K562 (cell line): Measurements from ENCODE around the gene IRS2. TPM values are rescaled to one million over a fixed set of nuclear protein-coding genes. Genes with fewer than 3 reads are reported as not detected.

ENCODE experiments used
- ATAC-seq: fragments of 200-7000 bp; cut with Tn5 transposase; 3 replicates; pipeline ENCODE4 v1.9.1; 2020; ENCODE audit warnings: moderate library complexity
- BruUV-seq: library from RNA; stranded (reverse); fragments of 400-500 nt; replicated peaks from 2 replicates; lab custom pipeline; 2021; lab: Mats Ljungman, UMichigan
- CTCF ChIA-PET: fragments of 300-600 bp; formaldehyde crosslinking; extraction: SDS; loops from one replicate; lab custom pipeline; 2021; ENCODE audit warnings: low intra/inter-chr PET ratio; lab: Yijun Ruan, JAX
- POLR2A ChIA-PET: fragments of 300-600, 350-650 bp; sonication (Branson Sonifier 250); formaldehyde crosslinking; extraction: SDS; loops from one replicate; lab custom pipeline; 2021; ENCODE audit warnings: antibody characterized with exemption, inconsistent platforms; lab: Yijun Ruan, JAX
- DNase-seq, 4 experiments: peaks; one replicate each; pipeline versions ENCODE4 v3.0.0 to v3.0.0-alpha.2; 2011 to 2018; ENCODE audit warnings: low spot score in 3 of 4, mixed read lengths in 3 of 4; ENCODE audit errors: extremely low read depth in 1 of 4
- FAIRE-seq: peaks from 2 replicates; lab custom pipeline; 2011; peaks lifted over from hg19 to GRCh38; lab: Jason Lieb, UNC
- H2AFZ ChIP-seq: 2 replicates; pipeline ENCODE4 v1.6.0; 2011; ENCODE audit warnings: low read depth, low read length, control low read depth, inconsistent platforms
- H3K27ac ChIP-seq: fragments of 200-600 bp; 3 replicates; pipeline ENCODE4 v1.8.0; 2011; ENCODE audit warnings: low read depth, mild to moderate bottlenecking, control low read depth, inconsistent platforms, low read length, moderate library complexity, mixed read lengths; ENCODE audit errors: extremely low read depth
- H3K27me3 ChIP-seq, 2 experiments: fragments of 300-600 bp in 1 of 2; 2 replicates in 1 of 2; 3 replicates in 1 of 2; pipeline versions ENCODE4 v1.6.0 to v1.8.0; 2011; ENCODE audit warnings: inconsistent platforms in 2 of 2, low read length in 2 of 2, mild to moderate bottlenecking in 1 of 2, mixed read lengths in 1 of 2, moderate library complexity in 1 of 2; ENCODE audit not compliant: control insufficient read depth in 2 of 2, insufficient read depth in 2 of 2
- H3K36me3 ChIP-seq: fragments of 300-600 bp; 3 replicates; pipeline ENCODE4 v1.8.0; 2011; ENCODE audit warnings: mild to moderate bottlenecking, low read length, inconsistent platforms; ENCODE audit not compliant: control insufficient read depth, insufficient read depth
- H3K4me1 ChIP-seq, 2 experiments: fragments of 200-600 bp in 1 of 2; replicated peaks in 1 of 2; 2 replicates in 1 of 2; 3 replicates in 1 of 2; pipeline versions ENCODE4 v1.5.1 to v1.8.0; 2011; ENCODE audit warnings: inconsistent platforms in 2 of 2, low read length in 2 of 2, mild to moderate bottlenecking in 1 of 2, mixed read lengths in 1 of 2, moderate library complexity in 1 of 2; ENCODE audit not compliant: control insufficient read depth in 2 of 2, insufficient read depth in 2 of 2
- H3K4me2 ChIP-seq: 2 replicates; pipeline ENCODE4 v1.6.1; 2011; ENCODE audit warnings: low read length, control low read depth, inconsistent platforms, mixed read lengths; ENCODE audit not compliant: insufficient read depth
- H3K4me3 ChIP-seq: fragments of 200-600 bp; sonication (generic), shearing (Covaris generic); 2 replicates; pipeline ENCODE4 v1.5.1; 2016; ENCODE audit warnings: control low read depth, inconsistent platforms
- H3K79me2 ChIP-seq: fragments of 200-600 bp; 3 replicates; pipeline ENCODE4 v1.8.0; 2011; ENCODE audit warnings: low read length, inconsistent platforms; ENCODE audit not compliant: control insufficient read depth, insufficient read depth
- H3K9ac ChIP-seq, 2 experiments: 2 replicates each; pipeline versions ENCODE4 v1.6.0 to v1.6.1; 2011; ENCODE audit warnings: low read depth in 2 of 2, low read length in 2 of 2, control low read depth in 1 of 2, inconsistent platforms in 1 of 2, mild to moderate bottlenecking in 1 of 2, mixed read lengths in 1 of 2; ENCODE audit not compliant: insufficient read depth in 1 of 2
- H3K9me1 ChIP-seq: one replicate; pipeline ENCODE4 v1.6.0; 2011; ENCODE audit warnings: inconsistent platforms, mild to moderate bottlenecking, low read length, moderate library complexity; ENCODE audit not compliant: control insufficient read depth, insufficient read depth
- H3K9me3 ChIP-seq: replicated peaks from 2 replicates; pipeline ENCODE4 v1.5.1; 2011; ENCODE audit warnings: low read depth, low read length, inconsistent platforms; ENCODE audit not compliant: control insufficient read depth, insufficient read depth
- H4K20me1 ChIP-seq: replicated peaks from 2 replicates; pipeline ENCODE4 v1.6.1; 2011; ENCODE audit warnings: low read length, inconsistent platforms, mixed read lengths; ENCODE audit not compliant: control insufficient read depth, insufficient read depth
- CREB1 ChIP-seq, 2 experiments: sonication (generic) in 1 of 2; formaldehyde crosslinking in 1 of 2; IDR thresholded peaks; 2 replicates each; pipeline versions ENCODE4 v1.6.1 to v1.8.0; 2012 to 2022; ENCODE audit warnings: inconsistent platforms in 1 of 2, mild to moderate bottlenecking in 1 of 2, missing genetic modification reagents in 1 of 2, moderate library complexity in 1 of 2
- E2F6 ChIP-seq, 2 experiments: IDR thresholded peaks; 2 replicates each; pipeline ENCODE4 v1.6.1; 2011; ENCODE audit warnings: borderline replicate concordance in 1 of 2, control low read depth in 1 of 2, low read depth in 1 of 2, low read length in 1 of 2, mild to moderate bottlenecking in 1 of 2, mixed read lengths in 1 of 2, moderate library complexity in 1 of 2; ENCODE audit not compliant: insufficient read depth in 1 of 2, insufficient read length in 1 of 2, poor library complexity in 1 of 2, severe bottlenecking in 1 of 2; ENCODE audit errors: extremely low read depth in 1 of 2
- FOXA1 ChIP-seq: fragments of 450-650 bp; IDR thresholded peaks from 2 replicates; pipeline ENCODE4 v1.6.1; 2016; ENCODE audit warnings: mild to moderate bottlenecking, borderline replicate concordance
- MLLT1 ChIP-seq, 2 experiments: fragments of 450-650 bp; IDR thresholded peaks; 2 replicates each; pipeline ENCODE4 v1.6.1; 2016
- NR2F6 ChIP-seq: fragments of 450-650 bp; formaldehyde crosslinking; IDR thresholded peaks from 2 replicates; pipeline ENCODE4 v1.4.0; 2020; ENCODE audit warnings: mild to moderate bottlenecking
- PHF21A ChIP-seq: fragments of 450-650 bp; IDR thresholded peaks from 2 replicates; pipeline ENCODE4 v1.6.1; 2017; ENCODE audit warnings: low read depth, borderline replicate concordance
- POLR3G ChIP-seq: IDR thresholded peaks from 2 replicates; pipeline ENCODE4 v1.6.1; 2011; ENCODE audit not compliant: insufficient read length, insufficient replicate concordance; ENCODE audit errors: extremely low read depth
- PTTG1 ChIP-seq: fragments of 450-650 bp; IDR thresholded peaks from 2 replicates; pipeline ENCODE4 v1.6.1; 2016; ENCODE audit warnings: low read depth, mild to moderate bottlenecking, missing genetic modification characterization, missing compliant biosample characterization
- SFPQ ChIP-seq: fragments of 200-400 bp; formaldehyde crosslinking; IDR thresholded peaks from 2 replicates; pipeline ENCODE4 v1.6.1; 2017; ENCODE audit warnings: mild to moderate bottlenecking, low read depth, low read length, moderate library complexity
- SRSF3 ChIP-seq: fragments of 200-400 bp; formaldehyde crosslinking; IDR thresholded peaks from 2 replicates; pipeline ENCODE4 v1.6.1; 2016; ENCODE audit warnings: mild to moderate bottlenecking, low read length, moderate library complexity; ENCODE audit not compliant: insufficient read depth
- TCFL5 ChIP-seq: fragments of 250-450 bp; sonication (Bioruptor Pico); conservative IDR thresholded peaks from 2 replicates; pipeline ENCODE4 v1.6.1; 2021; ENCODE audit warnings: mild to moderate bottlenecking, moderate library complexity, matching md5 sums
- ZBTB7A ChIP-seq: IDR thresholded peaks from 2 replicates; pipeline ENCODE4 v1.6.1; 2011; ENCODE audit warnings: low read depth, mild to moderate bottlenecking, low read length, moderate library complexity, borderline replicate concordance; ENCODE audit not compliant: control insufficient read depth
- ZNF282 ChIP-seq: sonication (generic); formaldehyde crosslinking; IDR thresholded peaks from 2 replicates; pipeline ENCODE4 v1.8.1; 2023; ENCODE audit warnings: missing genetic modification reagents
- ZNF436 ChIP-seq: fragments of 250-450, 450-650 bp; sonication (Bioruptor Pico); formaldehyde crosslinking; IDR thresholded peaks from 2 replicates; pipeline ENCODE4 v1.7.0; 2020; ENCODE audit warnings: mild to moderate bottlenecking
- ZNF75A ChIP-seq: fragments of 450-650 bp; formaldehyde crosslinking; IDR thresholded peaks from 2 replicates; pipeline ENCODE4 v1.4.0; 2020; ENCODE audit warnings: mild to moderate bottlenecking
- WGBS: fragments of 100-300 bp; shearing (Covaris generic); methylation state at CpG from one replicate; pipeline ENCODE4 v1.1.6; 2016; ENCODE audit warnings: low coverage, mixed read lengths; ENCODE audit not compliant: insufficient coverage; ENCODE audit errors: missing lambda C conversion rate; 5-methylcytosine and 5-hydroxymethylcytosine counted together
- in situ Hi-C: fragments of 300-500 bp; cut with MboI; formaldehyde crosslinking; loops from 4 replicates; pipeline ENCODE4 v1.15.0; 2018; ENCODE audit warnings: inconsistent platforms, mixed read lengths
- intact Hi-C: fragments of 100-400 bp; cut with micrococcal nuclease; formaldehyde crosslinking; loops from 2 replicates; pipeline ENCODE4 v1.14.2; 2022
- polyA plus RNA-seq, 8 experiments: library from polyadenylated mRNA; depleted of rRNA in 4 of 8; stranded (reverse) in 5 of 8; unstranded in 3 of 8; fragments of >200 nt; fragmentation: Nextera tagmentation in 2 of 8; fragmentation: Illumina TruSeq in 1 of 8; extraction: Ambion mirVana in 2 of 8; extraction: Trizol in 1 of 8; gene quantifications; 2 replicates each; pipeline versions ENCODE4 v1.2.1 to v1.2.3, GENCODE V29; 2011 to 2014; ENCODE audit warnings: inconsistent platforms in 1 of 8, missing spikeins in 1 of 8
- total RNA-seq, 7 experiments: library from RNA; depleted of rRNA in 6 of 7; stranded (reverse); fragments of >200 nt in 6 of 7; fragmentation: Illumina TruSeq in 2 of 7; extraction: Trizol in 2 of 7; gene quantifications; 2 replicates each; pipeline versions ENCODE4 v1.2.1 to v1.2.3, GENCODE V29; 2011 to 2021; ENCODE audit warnings: low replicate concordance in 1 of 7

IRS2 gene
- total and polyA plus RNA-seq, 9 of the 15 experiments (the other 6 are each of a cell fraction or from before 2014, with no cell fraction given) = 0.36 to 4.6 (median 0.63) TPM

- no peak overlapping the region for H3K4me2 ChIP-seq
- ATAC-seq (no peak), DNase-seq (no peak), FAIRE-seq (no peak)
- H3K9me3 ChIP-seq = no peaks in the 10 kb centered on the region
- H3K79me2 ChIP-seq = no peaks in the 10 kb centered on the region
- H4K20me1 ChIP-seq = no peaks in the 10 kb centered on the region
- H3K27me3 ChIP-seq = peaks cover 0 to 10% of the 10 kb centered on the region in 2 experiments; a peak in 2 of 5 replicates
- H3K4me3 ChIP-seq = no peak overlapping the region
- BruUV-seq = no TSS peak
- H3K4me1 ChIP-seq = no peaks in the 10 kb centered on the region
- whole genome bisulfite sequencing = 0% methylated on average over 4 of the region's 5 CpGs
- H3K9ac ChIP-seq = no peak overlapping the region
- in situ Hi-C loops = no loop called here
- intact Hi-C loops = no loop called here
- ChIA-PET POLR2A (no interaction called here), CTCF (no interaction called here)
- H3K36me3 ChIP-seq = no peaks in the 10 kb centered on the region
- no peaks in the 10 kb centered on the region for H3K9me1 ChIP-seq
- no peak overlapping the region for H3K27ac ChIP-seq
- H2AFZ ChIP-seq = no peak overlapping the region
- TF ChIP-seq SFPQ = no peak
- no peak for TF ChIP-seq CREB1 (IDR thresholded peaks at IDR 0.05)
- no peak for TF ChIP-seq CREB1 (CRISPR knock-in tag; IDR thresholded peaks at IDR 0.05)
- TF ChIP-seq NR2F6 (CRISPR knock-in tag) = no peak
- TF ChIP-seq ZNF436 (CRISPR knock-in tag) = no peak
- no peak for TF ChIP-seq E2F6 (IDR thresholded peaks at IDR 0.05; ENCODE audit: borderline replicate concordance in 1 of 2, extremely low read depth in 1 of 2, insufficient read depth in 1 of 2, insufficient read length in 1 of 2, low read depth in 1 of 2, low read length in 1 of 2, poor library complexity in 1 of 2, severe bottlenecking in 1 of 2)
- TF ChIP-seq TCFL5 (CRISPR knock-in tag) = no peak
- no peak for TF ChIP-seq FOXA1
- no peak for TF ChIP-seq SRSF3
- no peak for TF ChIP-seq PHF21A
- TF ChIP-seq PTTG1 (tag) = no peak
- no peak for TF ChIP-seq ZNF282 (CRISPR knock-in tag)
- TF ChIP-seq ZNF75A (CRISPR knock-in tag) = no peak
- TF ChIP-seq ZBTB7A = no peak
- TF ChIP-seq POLR3G = no peak
- TF ChIP-seq MLLT1 (IDR thresholded peaks at IDR 0.05) = no peak
These were observed 46.7 kb upstream of the IRS2 start for GRCh38 chr13:109833071-109833470.
